ENCODE data around the gene CFAP68.

DNA sequence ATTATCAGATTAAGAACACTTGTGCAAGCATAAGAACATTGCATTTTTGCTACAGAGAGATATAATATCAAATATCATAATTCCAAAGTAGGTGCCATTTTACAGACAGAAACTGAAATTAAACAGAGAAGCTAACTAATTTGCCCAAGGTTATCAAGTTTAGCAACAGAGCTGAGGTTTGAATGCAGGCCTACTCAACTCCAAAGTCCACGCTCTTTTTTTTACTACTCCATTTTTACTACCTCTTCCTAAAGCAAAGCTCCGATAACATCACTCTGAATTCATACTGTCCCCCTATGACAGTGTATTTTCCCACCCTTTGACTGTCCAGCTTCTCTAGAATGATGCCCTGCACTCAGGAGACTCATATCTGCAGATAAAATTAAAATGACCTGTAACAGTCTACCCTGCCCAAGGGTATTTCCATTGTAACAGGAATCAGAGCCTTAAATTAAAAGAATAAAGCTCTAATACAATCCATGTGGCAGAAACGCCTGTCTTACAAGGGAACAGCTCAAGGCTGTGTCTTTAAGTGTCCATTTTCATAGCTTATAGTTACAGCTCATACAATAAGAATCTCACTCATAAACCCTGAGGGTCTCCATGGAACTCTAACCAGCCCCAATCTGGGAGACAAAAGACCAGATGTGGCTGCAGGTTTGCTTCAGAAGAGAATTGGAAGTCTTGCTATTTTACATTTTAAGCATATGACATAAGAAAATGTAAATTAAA lies 44.7 kb upstream of the CFAP68 start:
- TF ChIP-seq, protein P1, sequence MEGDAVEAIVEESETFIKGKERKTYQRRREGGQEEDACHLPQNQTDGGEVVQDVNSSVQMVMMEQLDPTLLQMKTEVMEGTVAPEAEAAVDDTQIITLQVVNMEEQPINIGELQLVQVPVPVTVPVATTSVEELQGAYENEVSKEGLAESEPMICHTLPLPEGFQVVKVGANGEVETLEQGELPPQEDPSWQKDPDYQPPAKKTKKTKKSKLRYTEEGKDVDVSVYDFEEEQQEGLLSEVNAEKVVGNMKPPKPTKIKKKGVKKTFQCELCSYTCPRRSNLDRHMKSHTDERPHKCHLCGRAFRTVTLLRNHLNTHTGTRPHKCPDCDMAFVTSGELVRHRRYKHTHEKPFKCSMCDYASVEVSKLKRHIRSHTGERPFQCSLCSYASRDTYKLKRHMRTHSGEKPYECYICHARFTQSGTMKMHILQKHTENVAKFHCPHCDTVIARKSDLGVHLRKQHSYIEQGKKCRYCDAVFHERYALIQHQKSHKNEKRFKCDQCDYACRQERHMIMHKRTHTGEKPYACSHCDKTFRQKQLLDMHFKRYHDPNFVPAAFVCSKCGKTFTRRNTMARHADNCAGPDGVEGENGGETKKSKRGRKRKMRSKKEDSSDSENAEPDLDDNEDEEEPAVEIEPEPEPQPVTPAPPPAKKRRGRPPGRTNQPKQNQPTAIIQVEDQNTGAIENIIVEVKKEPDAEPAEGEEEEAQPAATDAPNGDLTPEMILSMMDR (IDR thresholded peaks at IDR 0.05), result no peak
- no peak for TF ChIP-seq POLR2A (IDR thresholded peaks at IDR 0.05)
